GM19328 (cell line): Measurements from ENCODE around the gene CDHR2.

Source experiments
- ATAC-seq: cut with Tn5 transposase; IDR thresholded peaks from one replicate; pipeline ENCODE4 v1.9.1; 2021; ENCODE audit warnings: mild to moderate bottlenecking, moderate library complexity; ENCODE audit not compliant: unreplicated experiment

CDHR2 gene

DNA sequence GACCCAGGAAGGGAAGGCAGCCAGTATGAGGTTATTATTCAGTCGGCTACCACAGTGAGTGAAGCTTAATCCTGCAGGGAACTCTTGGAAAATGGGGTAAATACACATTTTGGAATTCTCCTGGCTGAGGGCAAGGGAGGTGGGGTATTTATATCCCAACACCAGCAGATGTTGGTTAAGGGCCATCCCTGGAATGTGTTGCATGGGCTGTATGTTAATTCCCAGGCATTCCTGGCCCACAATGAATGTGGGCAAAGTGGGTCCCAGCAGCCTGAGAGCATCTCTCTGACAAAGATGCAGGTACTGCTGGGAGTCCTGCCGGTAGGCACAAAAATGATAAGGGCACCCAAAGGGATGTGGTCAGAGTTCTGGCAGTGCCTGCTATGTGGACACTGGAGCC is 63.7 kb downstream of the CDHR2 start:
- no peak for ATAC-seq

DNA sequence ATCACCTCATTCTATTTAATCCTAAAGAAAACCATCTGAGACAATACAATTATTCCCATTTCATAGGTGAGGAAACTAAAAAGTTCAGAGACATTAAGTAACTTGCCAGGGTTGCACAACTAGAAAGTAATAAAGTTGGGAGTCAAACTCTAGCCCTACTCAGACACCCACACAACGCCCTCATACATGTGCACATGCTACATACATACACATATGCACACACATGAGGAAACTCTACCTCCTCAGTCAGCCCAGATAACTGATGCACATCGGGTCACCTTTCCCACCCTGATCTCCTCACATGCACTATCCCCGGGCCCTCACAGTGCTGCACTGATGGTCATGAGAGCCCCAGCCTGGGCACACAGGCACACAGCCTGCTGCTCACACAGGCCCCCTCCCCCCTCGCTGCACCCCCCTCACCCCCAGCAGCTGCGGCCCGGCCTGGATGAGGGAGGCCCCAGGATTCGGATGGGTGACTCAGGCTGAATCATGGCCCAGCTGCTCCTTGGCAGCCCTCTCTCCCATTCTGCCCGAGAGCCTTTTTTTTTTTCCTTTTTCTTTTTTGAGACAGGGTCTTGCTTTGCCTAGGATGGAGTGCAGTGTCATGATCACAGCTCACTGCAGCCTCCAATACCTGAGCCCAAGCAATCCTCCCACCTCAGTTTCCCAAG is 65.8 kb downstream of the CDHR2 start:
- ATAC-seq = no peak

DNA sequence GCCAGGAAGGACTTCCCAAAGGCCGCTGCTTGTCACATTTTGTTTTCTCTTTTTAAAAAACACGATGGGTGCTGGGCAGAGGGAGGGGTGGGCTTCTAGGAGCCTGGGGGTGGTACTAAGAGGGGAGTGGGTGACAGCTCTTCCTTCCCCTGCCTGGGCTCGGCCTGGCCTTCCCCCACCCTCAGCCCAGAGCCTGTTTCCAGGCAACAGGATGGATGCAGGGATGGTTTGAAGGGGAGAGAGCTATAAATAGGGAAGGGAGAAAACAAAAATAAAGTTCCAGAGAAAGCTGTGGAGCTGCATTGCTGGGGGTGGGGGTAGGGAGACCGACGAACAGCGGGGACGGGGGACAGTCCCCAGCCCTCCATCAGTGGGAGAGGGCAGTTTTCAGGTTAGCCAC is 67.4 kb downstream of the CDHR2 start:
- no peak for ATAC-seq

DNA sequence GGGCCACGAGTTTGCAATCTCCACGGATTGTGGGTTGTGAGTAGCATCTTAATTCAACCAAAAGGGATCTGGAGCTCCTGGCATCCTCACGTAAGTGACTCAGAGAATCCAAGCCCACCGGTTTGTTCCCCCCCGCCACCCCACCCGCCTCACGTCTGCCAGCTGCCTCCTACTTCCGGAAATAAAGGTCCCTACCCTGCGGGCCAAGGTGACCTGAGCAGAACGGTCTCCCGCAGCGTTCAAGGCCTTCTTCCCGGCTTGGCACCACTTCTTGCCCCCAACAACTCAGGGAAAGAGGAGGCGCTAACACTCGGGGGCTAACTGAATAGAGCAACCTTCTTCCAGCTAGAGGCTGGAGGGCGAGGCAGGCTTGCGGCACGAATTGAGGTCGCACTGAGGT is 69.6 kb downstream of the CDHR2 start:
- ATAC-seq = no peak

DNA sequence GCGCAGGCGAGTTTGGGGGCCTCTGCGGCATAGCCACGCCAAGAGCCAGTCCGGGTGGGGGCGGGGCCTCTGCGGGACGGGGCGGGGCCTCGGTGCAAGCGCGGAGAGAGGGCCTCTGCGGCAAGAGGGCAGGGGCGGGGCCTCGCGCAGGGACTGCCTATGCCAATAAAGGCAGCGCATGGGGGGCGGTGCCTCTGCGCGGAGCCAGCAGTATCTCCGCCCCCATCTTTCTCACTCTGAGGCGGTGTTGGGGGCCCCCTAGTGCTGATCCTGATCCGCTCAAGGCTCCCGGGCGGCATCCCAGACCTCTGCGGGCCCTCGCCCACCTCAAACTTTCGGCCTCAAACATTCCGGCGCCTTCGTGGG is 70.0 kb downstream of the CDHR2 start:
- ATAC-seq = no peak

DNA sequence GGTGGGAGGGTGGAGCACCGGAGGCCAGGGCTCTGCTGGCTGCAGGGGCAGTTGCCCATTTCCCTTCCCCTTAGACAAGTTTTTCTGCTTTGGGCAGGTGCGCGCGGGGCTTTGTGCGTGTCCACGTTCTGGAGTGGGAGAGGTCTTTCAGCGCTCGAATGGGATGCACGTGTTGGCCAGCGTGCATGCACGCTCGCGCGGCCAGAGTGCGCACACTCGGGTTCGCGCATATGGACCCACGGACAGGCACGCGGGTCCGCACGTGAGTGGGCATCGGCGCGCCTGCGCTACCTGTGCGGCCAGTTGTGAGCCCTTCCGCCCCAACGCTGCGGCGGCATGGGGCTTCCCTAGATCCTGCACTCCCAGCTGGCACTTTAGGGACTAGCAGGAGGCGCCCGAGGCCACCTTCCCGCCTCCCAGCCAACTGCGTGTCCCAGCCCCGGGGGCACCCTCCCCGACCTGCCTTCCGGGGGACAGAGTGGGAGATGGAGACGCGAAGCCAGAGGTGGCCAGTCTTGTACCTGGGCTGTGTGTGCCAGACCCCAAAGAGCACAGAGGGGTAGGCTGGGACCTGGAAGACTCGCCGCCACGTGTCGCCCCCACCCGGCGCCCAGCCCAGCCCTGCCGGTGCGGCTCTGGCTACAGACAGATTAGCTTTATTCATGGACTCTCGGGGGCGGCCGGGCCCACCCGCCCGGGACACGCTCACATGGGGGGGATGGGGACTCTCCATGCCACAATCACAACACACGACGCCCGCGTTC is 70.6 kb downstream of the CDHR2 start:
- ATAC-seq = no peak

DNA sequence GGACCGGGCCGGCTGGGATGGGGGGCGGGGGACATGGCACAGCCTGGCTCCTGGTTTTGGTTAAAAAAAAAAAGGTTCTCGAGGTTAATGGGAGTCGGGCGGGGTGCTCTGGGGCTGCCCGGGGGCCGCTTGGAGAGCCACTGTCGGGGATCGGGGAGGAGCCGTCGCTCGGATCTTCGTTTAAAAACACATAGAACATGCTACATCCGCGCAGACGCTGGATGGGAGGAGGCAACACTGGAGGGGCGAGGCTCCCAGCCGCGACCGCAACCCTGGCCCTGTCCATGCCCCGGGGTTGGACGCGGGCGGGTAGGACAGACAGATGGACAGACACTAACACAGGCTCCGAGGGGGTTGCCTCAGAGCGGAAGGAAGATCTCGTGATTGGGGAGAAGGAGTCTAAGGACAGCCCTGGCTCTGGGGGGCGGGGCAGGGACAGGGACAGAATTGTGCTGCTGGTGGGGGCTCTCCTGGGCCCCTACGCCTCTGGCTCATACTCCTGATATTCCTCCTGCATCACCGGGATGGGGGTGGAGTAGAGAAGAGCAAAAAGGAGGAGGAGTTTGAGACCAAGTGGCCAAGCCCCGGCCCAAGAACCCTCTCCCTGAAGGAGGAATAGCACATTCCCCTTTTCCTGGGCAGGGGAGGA is 71.3 kb downstream of the CDHR2 start:
- ATAC-seq = no peak

DNA sequence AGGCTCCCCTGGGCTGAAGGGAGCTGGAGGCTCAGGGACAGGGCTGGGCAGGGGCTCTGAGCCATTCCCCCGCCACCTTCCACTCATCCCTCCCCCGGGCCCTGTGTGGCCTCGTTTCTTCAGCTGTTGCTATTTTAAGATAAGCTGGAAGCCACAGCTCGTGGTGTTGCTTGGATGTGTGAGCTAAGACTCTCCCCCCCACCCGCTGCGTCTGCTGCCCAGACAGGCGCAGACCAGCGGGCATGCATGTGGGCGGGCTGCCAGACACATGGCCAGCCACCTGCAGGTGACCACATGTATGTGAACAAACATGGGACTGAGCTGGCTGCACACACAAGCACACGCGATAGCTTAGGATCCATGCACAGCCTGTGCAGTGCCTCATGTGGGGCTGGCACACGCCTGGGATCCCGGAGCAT is 72.5 kb downstream of the CDHR2 start:
- no peak for ATAC-seq

DNA sequence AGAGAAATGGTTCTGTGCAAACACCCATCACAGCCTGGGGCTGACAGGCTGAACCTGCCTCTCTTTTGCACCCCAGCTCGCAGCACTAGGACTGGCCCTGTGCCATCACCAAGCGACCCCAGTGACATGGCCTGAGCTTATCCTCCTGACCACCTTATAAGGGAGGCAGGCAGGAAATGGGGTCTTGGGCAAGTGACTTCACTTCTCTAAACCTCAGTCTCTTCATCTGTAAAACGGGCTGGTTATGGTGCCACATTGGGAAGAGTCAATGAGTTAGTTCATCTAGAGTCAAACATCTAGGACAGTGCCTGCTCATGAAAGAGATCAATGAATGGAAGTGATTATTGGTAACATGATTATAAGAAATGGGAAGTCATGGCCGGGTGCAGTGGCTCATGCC is 75.0 kb downstream of the CDHR2 start:
- no peak for ATAC-seq

DNA sequence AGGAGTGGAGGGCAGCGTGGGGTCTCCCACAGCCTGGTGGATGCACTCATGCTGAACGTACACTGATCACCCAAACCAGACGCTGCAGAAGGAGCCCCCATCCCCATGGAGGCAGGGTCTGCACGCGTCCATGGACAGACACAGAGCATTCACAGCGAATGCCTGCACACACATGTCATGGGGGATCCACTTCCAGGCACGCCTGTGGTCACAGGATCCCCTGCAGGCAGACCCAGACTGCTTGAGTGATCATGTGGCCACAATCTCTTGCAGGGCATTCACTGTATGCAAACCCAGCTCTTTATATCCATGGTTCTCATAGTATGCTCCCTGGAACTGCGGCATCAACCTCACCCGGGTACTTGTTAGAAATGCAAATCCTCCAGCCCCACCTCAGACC is 75.8 kb downstream of the CDHR2 start:
- no peak for ATAC-seq

DNA sequence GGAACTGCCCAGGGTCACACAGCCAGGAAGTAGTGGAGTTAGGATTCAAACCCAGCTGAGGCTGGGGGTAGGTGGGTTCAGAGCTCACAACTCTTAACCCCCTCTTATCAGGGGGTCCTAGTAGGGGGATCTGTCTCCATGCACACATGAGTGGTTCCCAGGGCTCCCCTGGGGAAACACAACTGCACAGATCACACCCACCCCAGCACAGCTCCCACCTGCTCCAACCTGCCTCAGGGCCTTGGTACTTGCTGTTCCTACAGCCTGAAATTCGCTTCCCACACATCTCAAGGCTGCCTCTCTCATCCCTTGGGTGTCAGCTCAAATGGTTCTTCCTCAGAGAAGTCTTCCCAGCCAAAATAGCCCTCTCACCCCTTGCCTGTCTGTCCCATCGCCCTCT is 76.4 kb downstream of the CDHR2 start:
- ATAC-seq = no peak

DNA sequence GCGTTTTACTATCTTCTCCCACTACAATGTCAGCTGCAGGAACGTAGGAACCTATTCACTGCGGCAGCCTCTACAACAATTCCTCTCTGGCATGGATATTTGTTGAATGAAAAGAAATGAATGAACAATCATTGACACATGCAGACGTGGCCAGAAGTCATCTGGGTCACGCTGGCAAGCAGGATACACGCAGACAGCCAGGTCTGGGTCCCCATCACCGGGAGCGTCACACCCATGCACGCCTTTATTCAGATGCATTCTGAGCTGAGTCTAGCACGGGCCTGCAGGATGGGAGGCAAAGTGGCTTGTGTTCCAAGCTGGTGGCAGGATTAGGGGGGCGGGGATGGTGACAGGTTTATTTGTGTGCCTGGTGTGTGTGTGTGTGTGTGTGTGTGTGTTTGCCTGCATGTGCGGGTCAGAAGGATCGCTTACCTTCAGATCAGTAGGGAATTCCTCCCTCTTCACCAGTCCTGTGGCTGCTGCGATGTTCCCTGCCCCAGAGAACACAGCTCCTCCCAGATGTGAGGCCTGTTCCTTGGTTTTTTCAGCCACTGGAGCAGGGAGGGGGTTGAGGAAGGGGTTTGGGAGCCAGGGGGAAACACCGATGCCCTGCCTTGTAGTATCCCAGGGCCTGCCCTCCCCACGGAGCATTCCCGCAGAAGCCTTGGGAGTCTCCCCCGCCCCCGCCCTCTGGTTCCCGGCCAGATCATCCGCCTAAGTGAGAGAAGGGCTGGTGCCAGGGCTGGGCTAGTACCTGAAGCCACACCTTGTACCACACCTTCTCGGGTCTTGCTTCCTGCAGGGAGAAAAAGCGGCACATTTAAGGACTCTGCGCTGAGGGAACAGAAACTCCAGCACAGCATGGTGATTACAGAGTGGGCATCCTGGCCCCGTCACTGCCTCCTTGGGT is 77.1 kb downstream of the CDHR2 start:
- ATAC-seq = no peak

DNA sequence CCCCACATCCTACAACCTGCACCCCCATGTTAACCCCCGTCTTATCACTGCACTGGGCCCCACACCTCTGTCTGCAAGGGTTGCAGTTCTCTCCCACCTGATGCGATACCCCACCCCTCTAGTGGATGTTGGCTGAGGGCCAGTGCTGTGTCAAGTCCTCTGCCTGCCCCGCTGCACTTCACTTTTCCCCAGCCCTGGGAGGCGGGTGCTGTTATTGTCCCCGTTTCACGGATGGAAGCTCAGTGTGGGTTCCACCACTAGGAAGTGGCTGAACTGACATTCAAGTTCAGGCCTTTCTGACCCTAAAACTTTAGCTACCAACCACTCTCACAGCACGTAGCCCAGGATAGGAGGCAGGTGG is 77.7 kb downstream of the CDHR2 start:
- ATAC-seq = no peak

DNA sequence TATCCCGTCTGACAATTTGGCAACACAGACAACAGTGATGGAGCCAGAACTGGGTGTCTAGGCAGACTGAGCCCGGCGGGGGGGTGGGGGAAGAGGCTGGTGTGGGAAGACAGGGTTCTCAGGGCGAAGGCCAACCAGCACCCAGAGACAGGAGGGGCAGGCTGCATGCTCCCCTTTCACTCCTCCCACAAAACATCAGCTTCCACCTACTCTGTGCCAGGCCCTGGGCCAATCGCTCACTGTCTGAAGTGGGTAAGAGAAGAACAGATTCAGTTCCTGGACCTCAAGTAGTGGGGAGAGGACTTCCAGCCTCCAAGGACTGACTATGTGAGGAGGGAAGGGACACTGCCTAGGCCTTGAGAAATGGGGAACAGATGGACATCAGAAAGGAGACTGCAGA is 78.4 kb downstream of the CDHR2 start:
- ATAC-seq = no peak

DNA sequence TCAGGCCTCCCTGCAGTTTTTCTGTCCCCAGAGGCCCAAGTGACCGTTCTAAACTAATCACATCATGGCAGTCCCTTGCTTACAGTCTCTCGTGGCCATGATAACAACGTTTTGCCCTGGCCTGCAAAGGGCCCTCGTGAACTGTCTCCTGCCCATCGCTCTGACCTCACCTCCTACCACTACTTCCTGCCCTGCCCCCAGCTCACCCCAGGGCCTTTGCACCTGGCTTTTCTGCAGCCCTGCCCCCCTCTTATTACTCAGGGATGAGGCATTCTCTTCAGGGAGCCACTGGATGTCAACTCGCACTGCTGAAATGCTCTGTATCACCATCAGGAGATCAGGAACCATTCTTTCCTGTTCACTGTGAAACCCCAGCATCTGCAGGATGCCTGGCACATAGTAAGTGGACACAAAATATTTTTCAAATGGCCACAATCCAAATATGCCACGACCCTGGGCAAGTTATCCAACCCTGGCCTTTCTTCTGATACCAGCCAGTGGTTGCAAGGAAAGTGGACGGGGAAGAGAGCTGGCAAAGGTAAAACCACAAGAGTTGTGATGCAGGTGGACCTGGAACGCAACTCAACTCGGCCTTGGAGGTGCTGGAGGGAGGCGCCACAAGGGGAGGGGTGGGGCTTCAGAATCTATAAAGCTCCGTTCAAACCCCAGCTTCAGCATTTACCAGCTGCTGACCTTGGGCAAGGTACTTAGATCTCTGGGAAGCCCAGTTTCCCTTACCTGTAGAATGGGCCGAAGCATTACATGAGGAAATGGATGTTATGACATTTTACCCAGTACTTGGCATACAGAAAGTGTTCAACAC is 79.5 kb downstream of the CDHR2 start:
- ATAC-seq = no peak

DNA sequence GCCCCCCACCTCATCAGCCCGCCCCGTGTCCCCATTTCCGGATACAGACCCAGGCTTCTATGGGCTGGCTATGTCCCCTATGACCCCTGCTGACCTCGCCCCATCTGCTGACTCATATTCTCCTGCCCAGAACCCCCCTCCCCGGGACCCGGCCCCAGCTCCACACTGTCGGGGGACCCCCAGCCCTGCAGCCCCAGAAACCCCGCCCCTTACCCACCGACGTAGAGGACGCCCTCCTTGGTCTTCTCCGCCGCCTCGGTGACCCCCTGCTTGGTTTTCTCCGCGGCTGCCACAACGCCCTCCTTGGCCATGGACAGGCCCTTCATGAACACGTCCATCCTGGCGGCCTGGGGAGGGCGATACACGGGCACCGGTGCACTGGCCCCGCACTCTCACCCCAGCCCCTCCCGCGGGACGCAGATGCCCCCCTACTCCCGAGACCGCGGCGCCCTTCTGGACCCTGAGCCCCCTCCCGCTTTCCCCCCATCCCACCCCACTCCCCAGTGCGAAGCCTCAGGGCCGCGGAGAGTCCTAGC is 80.2 kb downstream of the CDHR2 start:
- ATAC-seq = no peak

DNA sequence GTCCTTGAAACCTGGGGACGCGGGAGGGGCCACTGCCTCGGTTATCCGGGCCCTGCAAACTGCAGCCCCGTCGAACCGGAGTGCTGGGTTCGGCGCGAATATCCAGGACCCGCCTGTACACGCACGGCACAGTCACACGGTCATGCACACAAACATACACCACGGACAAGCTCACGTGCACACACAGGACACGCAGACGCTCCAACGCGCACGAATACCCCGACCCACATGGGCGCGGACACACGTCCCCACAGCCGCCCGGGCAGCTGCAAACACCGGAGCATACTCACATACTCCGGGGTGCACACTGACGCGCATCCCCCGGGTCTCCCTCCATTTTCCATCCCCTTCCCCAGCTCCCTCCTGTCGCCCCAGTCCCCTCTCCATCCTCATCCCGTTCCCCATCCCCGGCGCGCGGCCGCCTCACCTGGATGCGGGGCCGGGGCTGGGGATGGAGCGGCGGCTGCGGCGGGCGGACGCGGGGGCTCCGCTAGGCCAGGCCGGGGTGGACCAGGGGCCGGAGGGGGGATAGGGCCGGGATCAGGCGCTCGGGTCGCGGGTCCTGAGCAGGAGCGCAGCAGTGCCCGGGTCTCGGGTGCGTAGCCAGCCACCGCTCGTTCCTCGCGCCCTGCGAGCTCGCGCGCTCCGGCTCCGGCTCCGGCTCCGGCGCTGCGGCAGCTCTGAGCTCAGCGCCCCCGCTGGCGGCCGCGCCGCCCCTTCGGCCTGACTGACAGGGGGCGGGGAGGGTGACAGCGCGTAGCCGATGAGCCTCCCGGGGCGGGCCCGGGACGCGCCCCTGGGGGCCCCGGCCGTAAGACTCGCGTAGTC is 80.9 kb downstream of the CDHR2 start, which contains the start of the genes EIF4E1B and SNCB:
Gene EIF4E1B, plus strand, starts transcription at position 823 of the 828 bp plus-strand sequence. CDS start 12,113 bp downstream, outside the sequence.
Gene SNCB, minus strand, starts transcription at position 682 of the 828 bp plus-strand sequence. CDS start 880 bp downstream, outside the sequence.
- no peak for ATAC-seq

DNA sequence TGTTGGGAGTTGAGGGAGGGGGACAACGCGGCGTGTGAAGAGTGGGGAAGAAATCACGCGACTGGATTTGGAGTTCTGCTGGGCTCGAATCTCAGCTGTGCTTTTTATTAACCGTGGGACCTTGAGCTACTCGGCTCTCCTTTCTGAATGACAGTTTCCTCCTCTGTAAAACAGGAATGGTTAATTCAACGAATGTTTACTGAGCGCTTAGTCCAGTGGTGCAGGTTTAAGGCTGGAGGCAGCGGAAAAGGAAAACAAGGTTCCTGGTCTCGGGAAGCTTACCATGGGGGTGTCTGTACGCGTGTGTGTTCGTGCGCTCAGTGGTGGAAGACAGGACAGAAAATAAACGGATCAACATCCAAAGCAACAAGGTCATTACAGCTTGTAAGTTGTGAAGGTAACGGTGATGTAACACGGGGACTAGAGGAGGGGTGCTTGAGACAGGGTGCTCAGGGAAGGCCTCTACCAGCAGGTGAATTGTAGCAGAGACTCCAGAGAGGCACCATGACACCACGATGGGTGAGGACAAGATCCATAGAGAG is 81.6 kb downstream of the CDHR2 start:
- no peak for ATAC-seq
